ENCODE measurements around the gene TPRG1L. TPM values are rescaled to one million over a fixed set of nuclear protein-coding genes. Genes with fewer than 3 reads are reported as not detected.

TPRG1L gene
- total and polyA plus RNA-seq, 10 of the 15 experiments (the other 5 are each of a cell fraction or from before 2014, with no cell fraction given), result 1.5 to 16.5 (median 8.0) TPM

GRCh38 chr1:3651930-3652547, 27.2 kb downstream of the TPRG1L start, which contains the start of gene TP73 (continued):
- TF ChIP-seq NFYA (IDR thresholded peaks at IDR 0.05; ENCODE audit: borderline replicate concordance, low read depth, low read length) (no peak), BHLHE40 (IDR thresholded peaks at IDR 0.05; ENCODE audit: borderline replicate concordance in 1 of 2, low read depth in 2 of 2, low read length in 1 of 2) (peak in 1 of 2 experiments; percentile 48; a peak in 2 of 4 replicates), SPI1 (IDR thresholded peaks at IDR 0.05; ENCODE audit: borderline replicate concordance, insufficient read depth, low read depth, low read length) (no peak), FOS (IDR thresholded peaks at IDR 0.05; ENCODE audit: borderline replicate concordance, extremely low read depth, insufficient read length) (no peak), REST (IDR thresholded peaks at IDR 0.05; ENCODE audit: low read depth, low read length) (no peak), CTCF (IDR thresholded peaks at IDR 0.05 in 2 of 3, conservative IDR thresholded peaks at IDR 0.05 in 1 of 3; ENCODE audit: control insufficient read depth in 2 of 3, extremely low read depth in 1 of 3, insufficient read depth in 1 of 3, low read depth in 3 of 3, low read length in 3 of 3) (no peak), WRNIP1 (IDR thresholded peaks at IDR 0.05; ENCODE audit: borderline replicate concordance, low read depth, low read length) (no peak), RUNX3 (IDR thresholded peaks at IDR 0.05; ENCODE audit: low read length) (peak; percentile 17; the same call in 1 of the 2 replicates), ZNF24 (IDR thresholded peaks at IDR 0.05) (0 out of 2 replicates have a peak, but pooled peaks have one; percentile 27), HDAC6 (IDR thresholded peaks at IDR 0.05; ENCODE audit: unreplicated experiment) (no peak), E2F4 (IDR thresholded peaks at IDR 0.05; ENCODE audit: low read depth, low read length) (no peak), MTA2 (IDR thresholded peaks at IDR 0.05; ENCODE audit: low read depth) (no peak), ZNF592 (IDR thresholded peaks at IDR 0.05) (no peak), YBX1 (IDR thresholded peaks at IDR 0.05) (no peak), KAT2A (conservative IDR thresholded peaks at IDR 0.05; ENCODE audit: control insufficient read depth, low read depth, low read length) (no peak), CREB1 (IDR thresholded peaks at IDR 0.05; ENCODE audit: low read depth) (no peak), NR2C1 (IDR thresholded peaks at IDR 0.05) (no peak), CREM (IDR thresholded peaks at IDR 0.05; ENCODE audit: low read depth) (no peak), SRF (IDR thresholded peaks at IDR 0.05; ENCODE audit: low read depth in 2 of 2, low read length in 2 of 2) (no peak)

All from GM12878 (cell line).